H1 (cell line): ENCODE data around the gene AP3M1. TPM values are rescaled to one million over a fixed set of nuclear protein-coding genes. Genes with fewer than 3 reads are reported as not detected.

Source experiments
- BCL11A ChIP-seq, 2 experiments: IDR thresholded peaks; one replicate each; pipeline ENCODE4 v1.6.1; 2011; ENCODE audit warnings: low read depth in 2 of 2, low read length in 2 of 2, mild to moderate bottlenecking in 2 of 2
- RNF2 ChIP-seq: fragments of 200-900, 300-1000 bp; sonication (generic); IDR thresholded peaks from 2 replicates; pipeline ENCODE4 v1.7.1; 2016; ENCODE audit warnings: borderline replicate concordance, low read depth, mild to moderate bottlenecking, antibody characterized with exemption, low read length; ENCODE audit not compliant: poor library complexity, severe bottlenecking; ENCODE audit errors: missing control alignments
- SP4 ChIP-seq: IDR thresholded peaks from 2 replicates; pipeline ENCODE4 v1.6.1; 2012; ENCODE audit warnings: low read length, inconsistent platforms
- SUZ12 ChIP-seq: fragments of 200-600 bp; sonication (generic); IDR thresholded peaks from 2 replicates; pipeline ENCODE4 v1.6.1; 2012; ENCODE audit warnings: mild to moderate bottlenecking, inconsistent platforms, low read length, moderate library complexity, mixed read lengths
- polyA plus RNA-seq, 7 experiments: library from polyadenylated mRNA; depleted of rRNA in 3 of 7; stranded (reverse) in 5 of 7; unstranded in 2 of 7; fragments of >200 nt in 5 of 7; fragments of 200-250 nt in 2 of 7; gene quantifications; 1 replicate in 5 of 7; 2 replicates in 1 of 7; 4 replicates in 1 of 7; pipeline versions ENCODE4 v1.2.1 to v1.2.3, GENCODE V29; 2011 to 2013; ENCODE audit warnings: missing spikeins in 2 of 7, mixed read lengths in 2 of 7
- total RNA-seq: library from RNA; stranded (reverse); fragmentation: NEBNext Ultra II Directional; extraction: Animal tissue kit (Norgen Biotek cat#: 25700); gene quantifications from 2 replicates; pipeline ENCODE4 v1.2.1, GENCODE V29; 2021
- TF ChIP-seq, protein P1 (sequence below): fragments of 300-600 bp; sonication (generic); IDR thresholded peaks from 2 replicates; pipeline ENCODE4 v1.7.1; 2012; ENCODE audit warnings: low read length, moderate library complexity, mild to moderate bottlenecking, inconsistent platforms; ENCODE audit not compliant: insufficient replicate concordance

The AP3M1 gene
- total and polyA plus RNA-seq, 2 of the 8 experiments (the other 6 are each of a cell fraction or from before 2014, with no cell fraction given): 23.9 to 38.9 TPM

DNA sequence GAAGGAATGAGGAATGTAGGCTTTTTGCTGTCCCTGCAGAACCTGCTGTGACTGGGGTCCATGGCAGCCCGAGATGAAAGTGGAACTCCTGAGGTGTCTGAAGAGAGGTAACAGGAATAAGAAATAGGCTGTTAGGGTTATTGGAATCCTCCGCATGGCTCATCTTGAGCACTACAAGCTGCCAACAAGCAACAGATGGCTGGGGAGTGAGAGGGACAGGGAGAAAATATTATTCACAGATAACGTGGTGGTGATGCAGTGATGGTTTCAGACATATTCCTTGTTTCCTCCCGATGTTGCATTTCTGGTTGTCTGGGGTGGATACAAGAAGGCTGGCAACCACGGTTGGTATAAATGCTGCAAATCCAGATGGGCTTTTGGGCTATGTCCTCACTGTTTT is 46.1 kb downstream of the AP3M1 start (continued):
- TF ChIP-seq, protein P1, sequence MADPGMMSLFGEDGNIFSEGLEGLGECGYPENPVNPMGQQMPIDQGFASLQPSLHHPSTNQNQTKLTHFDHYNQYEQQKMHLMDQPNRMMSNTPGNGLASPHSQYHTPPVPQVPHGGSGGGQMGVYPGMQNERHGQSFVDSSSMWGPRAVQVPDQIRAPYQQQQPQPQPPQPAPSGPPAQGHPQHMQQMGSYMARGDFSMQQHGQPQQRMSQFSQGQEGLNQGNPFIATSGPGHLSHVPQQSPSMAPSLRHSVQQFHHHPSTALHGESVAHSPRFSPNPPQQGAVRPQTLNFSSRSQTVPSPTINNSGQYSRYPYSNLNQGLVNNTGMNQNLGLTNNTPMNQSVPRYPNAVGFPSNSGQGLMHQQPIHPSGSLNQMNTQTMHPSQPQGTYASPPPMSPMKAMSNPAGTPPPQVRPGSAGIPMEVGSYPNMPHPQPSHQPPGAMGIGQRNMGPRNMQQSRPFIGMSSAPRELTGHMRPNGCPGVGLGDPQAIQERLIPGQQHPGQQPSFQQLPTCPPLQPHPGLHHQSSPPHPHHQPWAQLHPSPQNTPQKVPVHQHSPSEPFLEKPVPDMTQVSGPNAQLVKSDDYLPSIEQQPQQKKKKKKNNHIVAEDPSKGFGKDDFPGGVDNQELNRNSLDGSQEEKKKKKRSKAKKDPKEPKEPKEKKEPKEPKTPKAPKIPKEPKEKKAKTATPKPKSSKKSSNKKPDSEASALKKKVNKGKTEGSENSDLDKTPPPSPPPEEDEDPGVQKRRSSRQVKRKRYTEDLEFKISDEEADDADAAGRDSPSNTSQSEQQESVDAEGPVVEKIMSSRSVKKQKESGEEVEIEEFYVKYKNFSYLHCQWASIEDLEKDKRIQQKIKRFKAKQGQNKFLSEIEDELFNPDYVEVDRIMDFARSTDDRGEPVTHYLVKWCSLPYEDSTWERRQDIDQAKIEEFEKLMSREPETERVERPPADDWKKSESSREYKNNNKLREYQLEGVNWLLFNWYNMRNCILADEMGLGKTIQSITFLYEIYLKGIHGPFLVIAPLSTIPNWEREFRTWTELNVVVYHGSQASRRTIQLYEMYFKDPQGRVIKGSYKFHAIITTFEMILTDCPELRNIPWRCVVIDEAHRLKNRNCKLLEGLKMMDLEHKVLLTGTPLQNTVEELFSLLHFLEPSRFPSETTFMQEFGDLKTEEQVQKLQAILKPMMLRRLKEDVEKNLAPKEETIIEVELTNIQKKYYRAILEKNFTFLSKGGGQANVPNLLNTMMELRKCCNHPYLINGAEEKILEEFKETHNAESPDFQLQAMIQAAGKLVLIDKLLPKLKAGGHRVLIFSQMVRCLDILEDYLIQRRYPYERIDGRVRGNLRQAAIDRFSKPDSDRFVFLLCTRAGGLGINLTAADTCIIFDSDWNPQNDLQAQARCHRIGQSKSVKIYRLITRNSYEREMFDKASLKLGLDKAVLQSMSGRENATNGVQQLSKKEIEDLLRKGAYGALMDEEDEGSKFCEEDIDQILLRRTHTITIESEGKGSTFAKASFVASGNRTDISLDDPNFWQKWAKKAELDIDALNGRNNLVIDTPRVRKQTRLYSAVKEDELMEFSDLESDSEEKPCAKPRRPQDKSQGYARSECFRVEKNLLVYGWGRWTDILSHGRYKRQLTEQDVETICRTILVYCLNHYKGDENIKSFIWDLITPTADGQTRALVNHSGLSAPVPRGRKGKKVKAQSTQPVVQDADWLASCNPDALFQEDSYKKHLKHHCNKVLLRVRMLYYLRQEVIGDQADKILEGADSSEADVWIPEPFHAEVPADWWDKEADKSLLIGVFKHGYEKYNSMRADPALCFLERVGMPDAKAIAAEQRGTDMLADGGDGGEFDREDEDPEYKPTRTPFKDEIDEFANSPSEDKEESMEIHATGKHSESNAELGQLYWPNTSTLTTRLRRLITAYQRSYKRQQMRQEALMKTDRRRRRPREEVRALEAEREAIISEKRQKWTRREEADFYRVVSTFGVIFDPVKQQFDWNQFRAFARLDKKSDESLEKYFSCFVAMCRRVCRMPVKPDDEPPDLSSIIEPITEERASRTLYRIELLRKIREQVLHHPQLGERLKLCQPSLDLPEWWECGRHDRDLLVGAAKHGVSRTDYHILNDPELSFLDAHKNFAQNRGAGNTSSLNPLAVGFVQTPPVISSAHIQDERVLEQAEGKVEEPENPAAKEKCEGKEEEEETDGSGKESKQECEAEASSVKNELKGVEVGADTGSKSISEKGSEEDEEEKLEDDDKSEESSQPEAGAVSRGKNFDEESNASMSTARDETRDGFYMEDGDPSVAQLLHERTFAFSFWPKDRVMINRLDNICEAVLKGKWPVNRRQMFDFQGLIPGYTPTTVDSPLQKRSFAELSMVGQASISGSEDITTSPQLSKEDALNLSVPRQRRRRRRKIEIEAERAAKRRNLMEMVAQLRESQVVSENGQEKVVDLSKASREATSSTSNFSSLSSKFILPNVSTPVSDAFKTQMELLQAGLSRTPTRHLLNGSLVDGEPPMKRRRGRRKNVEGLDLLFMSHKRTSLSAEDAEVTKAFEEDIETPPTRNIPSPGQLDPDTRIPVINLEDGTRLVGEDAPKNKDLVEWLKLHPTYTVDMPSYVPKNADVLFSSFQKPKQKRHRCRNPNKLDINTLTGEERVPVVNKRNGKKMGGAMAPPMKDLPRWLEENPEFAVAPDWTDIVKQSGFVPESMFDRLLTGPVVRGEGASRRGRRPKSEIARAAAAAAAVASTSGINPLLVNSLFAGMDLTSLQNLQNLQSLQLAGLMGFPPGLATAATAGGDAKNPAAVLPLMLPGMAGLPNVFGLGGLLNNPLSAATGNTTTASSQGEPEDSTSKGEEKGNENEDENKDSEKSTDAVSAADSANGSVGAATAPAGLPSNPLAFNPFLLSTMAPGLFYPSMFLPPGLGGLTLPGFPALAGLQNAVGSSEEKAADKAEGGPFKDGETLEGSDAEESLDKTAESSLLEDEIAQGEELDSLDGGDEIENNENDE: no peak
- TF ChIP-seq SUZ12 (no peak), RNF2 (no peak), SP4 (no peak), BCL11A (IDR thresholded peaks at IDR 0.05; ENCODE audit: low read depth in 2 of 2, low read length in 2 of 2) (no peak)
